HG02840 (cell line): ENCODE results near the gene SLC6A19.
"Not testable (repeated sequence)": the region's sequence is repeated elsewhere in the genome, so short reads cannot be mapped to it uniquely, and the experiment has no call there.

Experiments used
- ATAC-seq: cut with Tn5 transposase; IDR thresholded peaks from one replicate; pipeline ENCODE4 v1.9.1; 2021; ENCODE audit warnings: mild to moderate bottlenecking, moderate library complexity, moderate number of reproducible peaks; ENCODE audit not compliant: unreplicated experiment, low FRiP score

Gene SLC6A19

GRCh38 chr5:1201327-1202025 is at the start of gene SLC6A19:
SLC6A19 (plus strand) TSS chr5:1201595; CDS start chr5:1201651, 56 bp downstream.
- ATAC-seq: no peak

- no peak for ATAC-seq
Measured at GRCh38 chr5:1152156-1152555, 49.2 kb upstream of the SLC6A19 start.

- no peak for ATAC-seq
Measured at GRCh38 chr5:1152771-1153282, 48.6 kb upstream of the SLC6A19 start.

- no peak for ATAC-seq
Measured at GRCh38 chr5:1153428-1153827, 48.0 kb upstream of the SLC6A19 start.

GRCh38 chr5:1155191-1156032 is 46.0 kb upstream of the SLC6A19 start:
- no peak for ATAC-seq

- ATAC-seq: no peak
Measured at GRCh38 chr5:1156033-1156753, 45.2 kb upstream of the SLC6A19 start.

- ATAC-seq: no peak
Measured at GRCh38 chr5:1156754-1157460, 44.5 kb upstream of the SLC6A19 start.

GRCh38 chr5:1157461-1157986 is 43.9 kb upstream of the SLC6A19 start:
- ATAC-seq: not testable (repeated sequence)

- ATAC-seq: no peak
Measured at GRCh38 chr5:1158647-1159340, 42.6 kb upstream of the SLC6A19 start.

- ATAC-seq: no peak
Measured at GRCh38 chr5:1159341-1159675, 42.1 kb upstream of the SLC6A19 start.

- ATAC-seq: no peak
Measured at GRCh38 chr5:1159774-1160406, 41.5 kb upstream of the SLC6A19 start.

GRCh38 chr5:1161108-1161832 is 40.1 kb upstream of the SLC6A19 start:
- no peak for ATAC-seq

- no peak for ATAC-seq
Measured at GRCh38 chr5:1161833-1162229, 39.6 kb upstream of the SLC6A19 start.

GRCh38 chr5:1162276-1162675 is 39.1 kb upstream of the SLC6A19 start:
- no peak for ATAC-seq

- no peak for ATAC-seq
Measured at GRCh38 chr5:1162751-1163150, 38.6 kb upstream of the SLC6A19 start.

- no peak for ATAC-seq
Measured at GRCh38 chr5:1163366-1163765, 38.0 kb upstream of the SLC6A19 start.

GRCh38 chr5:1163879-1164278 is 37.5 kb upstream of the SLC6A19 start:
- ATAC-seq: no peak
